Measurements from ENCODE around the gene ABCA3. TPM values are rescaled to one million over a fixed set of nuclear protein-coding genes. Genes with fewer than 3 reads are reported as not detected.
"Not testable (repeated sequence)": the region's sequence is repeated elsewhere in the genome, so short reads cannot be mapped to it uniquely, and the experiment has no call there.

ABCA3 gene
- polyA plus RNA-seq (ENCODE audit: insufficient read length), result 14.5 TPM

GRCh38 chr16:2340564-2341455, at the start of gene ABCA3:
ABCA3 (minus strand) TSS chr16:2340728; CDS start chr16:2326466, 14,262 bp downstream.
- DNase-seq (ENCODE audit: low read depth), result peak; percentile 85

- no peak for DNase-seq (ENCODE audit: low read depth)
Observed at GRCh38 chr16:2388875-2389433, 48.4 kb upstream of the ABCA3 start.

GRCh38 chr16:2388139-2388874, 47.8 kb upstream of the ABCA3 start:
- DNase-seq (ENCODE audit: low read depth), result no peak

DNA sequence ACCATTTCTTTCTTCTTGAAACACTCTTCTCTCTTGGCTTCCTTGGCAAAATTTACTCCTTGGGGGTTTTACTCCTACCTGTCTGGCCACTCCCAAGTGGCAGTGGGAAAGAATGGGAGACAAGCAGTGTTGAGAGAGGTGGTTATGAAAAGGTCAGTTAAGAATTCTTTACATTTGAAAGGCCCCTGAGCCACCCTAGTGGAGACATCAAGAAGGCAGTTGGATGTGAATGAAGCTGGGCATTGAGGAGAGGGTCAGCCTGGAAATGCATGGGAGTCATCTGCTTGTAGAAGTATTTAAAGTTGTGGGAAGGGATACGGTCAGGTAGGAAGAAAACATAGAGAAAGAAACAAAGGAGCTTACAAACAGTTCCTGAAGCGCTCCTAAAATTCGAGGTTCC, 46.5 kb upstream of the ABCA3 start:
- DNase-seq (ENCODE audit: low read depth), result no peak

- DNase-seq (ENCODE audit: low read depth), result not testable (repeated sequence)
Observed at GRCh38 chr16:2385982-2386381, 45.5 kb upstream of the ABCA3 start.

GRCh38 chr16:2385190-2385836, 44.8 kb upstream of the ABCA3 start:
- no peak for DNase-seq (ENCODE audit: low read depth)

- no peak for DNase-seq (ENCODE audit: low read depth)
Observed at GRCh38 chr16:2384426-2384825, 43.9 kb upstream of the ABCA3 start.

DNA sequence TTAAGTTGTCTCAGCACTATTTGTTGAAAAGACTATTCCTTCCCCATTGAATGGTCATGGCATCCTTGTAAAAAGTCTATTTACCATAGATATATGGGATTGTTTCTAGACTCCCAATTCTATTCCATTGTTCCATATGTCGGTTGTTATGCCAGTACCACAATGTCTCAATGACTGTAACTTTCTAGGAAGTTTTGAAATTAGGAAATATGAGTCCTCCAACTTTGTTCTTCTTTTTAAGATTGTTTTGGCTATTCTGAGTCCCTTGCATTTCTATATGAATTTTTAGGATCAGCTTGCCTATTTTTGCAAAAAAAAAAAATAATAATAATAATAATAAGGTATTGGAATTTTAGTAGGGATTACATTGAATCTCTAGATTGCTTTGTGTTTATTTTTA, 43.0 kb upstream of the ABCA3 start:
- no peak for DNase-seq (ENCODE audit: low read depth)

DNA sequence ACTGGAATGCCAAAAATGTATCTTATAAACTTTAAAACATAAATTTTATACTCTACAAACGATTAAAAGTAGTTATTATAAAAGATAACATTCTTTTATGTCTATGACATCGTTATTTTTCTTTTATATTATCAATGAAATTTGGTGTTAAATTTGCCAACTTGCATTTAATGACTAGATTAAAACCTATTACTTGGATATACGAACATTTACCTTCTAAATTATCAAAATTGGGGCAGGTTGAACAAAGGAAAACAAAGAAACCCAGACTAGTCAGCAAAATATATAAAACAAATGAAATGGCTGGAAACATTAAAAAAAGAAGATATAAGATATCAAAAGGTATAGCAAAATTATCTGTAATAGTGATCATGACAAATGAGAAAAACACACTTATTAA, 34.1 kb upstream of the ABCA3 start:
- no peak for DNase-seq (ENCODE audit: low read depth)

- DNase-seq (ENCODE audit: low read depth), result no peak
Observed at GRCh38 chr16:2373176-2373575, 32.6 kb upstream of the ABCA3 start.

GRCh38 chr16:2372684-2373083, 32.2 kb upstream of the ABCA3 start:
- DNase-seq (ENCODE audit: low read depth), result no peak

DNA sequence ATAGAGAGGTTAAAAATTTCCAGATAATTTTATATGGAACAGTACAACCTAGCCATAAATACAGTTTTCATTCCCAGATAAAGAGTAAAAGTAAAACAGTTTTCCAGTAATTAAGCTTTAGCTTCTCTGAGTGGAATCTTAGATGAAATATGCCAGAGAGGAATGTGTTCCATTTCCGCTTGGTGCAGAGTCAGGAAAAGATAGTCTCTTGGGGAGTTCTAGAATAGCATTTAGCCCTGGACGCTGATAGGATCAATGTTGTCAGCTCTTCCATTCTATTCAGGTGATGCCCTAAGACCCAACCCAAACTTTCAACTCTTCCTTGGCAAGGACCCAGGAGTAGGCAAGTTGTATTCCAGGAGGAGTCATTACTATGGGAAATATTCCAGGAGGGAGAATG, 30.9 kb upstream of the ABCA3 start:
- DNase-seq (ENCODE audit: low read depth), result no peak

GRCh38 chr16:2370721-2371120, 30.2 kb upstream of the ABCA3 start:
- DNase-seq (ENCODE audit: low read depth), result no peak

GRCh38 chr16:2366660-2367309, 26.3 kb upstream of the ABCA3 start:
- DNase-seq (ENCODE audit: low read depth), result no peak

DNA sequence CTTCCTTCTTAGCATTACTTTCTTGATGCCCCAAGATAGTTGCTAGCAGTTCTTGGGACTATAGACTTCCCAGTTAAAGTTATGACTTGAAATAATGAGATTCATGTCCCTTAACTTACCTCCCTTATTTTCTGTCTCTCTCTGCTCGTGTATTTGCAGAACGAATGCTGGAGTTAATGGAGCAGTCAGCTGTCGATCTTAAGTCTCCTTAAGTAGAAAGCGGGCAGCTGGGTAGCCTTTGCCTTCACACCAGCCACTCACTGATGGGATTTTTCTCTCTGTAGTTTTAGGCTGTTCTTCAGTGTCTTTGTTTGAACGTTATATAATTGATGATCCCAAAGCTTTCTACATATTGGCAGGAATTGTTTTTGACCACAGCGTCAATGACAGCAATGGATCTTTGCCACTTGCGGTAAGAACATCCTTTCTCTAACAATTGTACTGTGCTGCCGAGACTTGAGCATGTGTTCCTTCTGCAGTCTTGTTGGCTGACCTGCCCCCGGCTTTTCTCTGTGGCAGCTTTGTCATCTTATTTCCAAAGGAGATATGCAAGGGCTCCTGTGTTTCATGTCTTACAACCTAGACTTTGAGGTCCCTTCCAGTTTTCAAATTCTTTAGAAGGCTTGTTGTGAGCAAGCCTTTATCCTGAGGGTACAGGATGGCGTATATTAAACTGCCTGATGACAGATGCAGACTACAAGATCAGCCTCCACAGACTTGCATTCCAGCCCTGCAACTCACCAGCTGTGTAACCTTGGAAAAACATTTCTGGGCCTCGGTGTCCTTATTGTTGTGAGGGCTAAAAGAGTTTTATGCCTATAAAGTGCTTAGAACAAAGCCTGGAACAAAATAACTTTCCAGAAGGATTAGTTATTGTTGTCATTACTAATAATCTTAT, 25.1 kb upstream of the ABCA3 start:
- DNase-seq (ENCODE audit: low read depth), result no peak

GRCh38 chr16:2364638-2365210, 24.2 kb upstream of the ABCA3 start:
- no peak for DNase-seq (ENCODE audit: low read depth)

DNA sequence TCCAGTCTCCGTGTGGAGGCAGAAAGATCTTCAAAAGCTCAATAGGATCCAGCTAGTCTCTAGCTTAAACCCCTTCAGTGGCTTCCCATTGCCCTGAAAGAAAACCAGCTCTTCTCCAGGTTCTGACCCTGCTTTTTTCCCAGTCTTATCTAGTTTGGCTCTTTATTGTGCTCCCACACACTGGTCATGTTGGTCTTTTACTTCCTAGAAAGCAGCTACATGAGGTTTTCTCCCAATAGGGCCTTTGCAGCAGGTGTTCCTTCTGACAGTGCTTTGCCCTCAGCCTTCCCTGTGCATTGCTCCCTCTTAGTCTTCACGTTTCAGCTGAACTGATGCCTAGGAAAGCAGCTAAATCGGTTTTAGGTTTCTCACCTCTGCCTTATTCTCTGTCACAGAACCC, 21.7 kb upstream of the ABCA3 start:
- no peak for DNase-seq (ENCODE audit: low read depth)

GRCh38 chr16:2361129-2361528, 20.6 kb upstream of the ABCA3 start:
- no peak for DNase-seq (ENCODE audit: low read depth)

GRCh38 chr16:2359919-2360318, 19.4 kb upstream of the ABCA3 start:
- no peak for DNase-seq (ENCODE audit: low read depth)

DNA sequence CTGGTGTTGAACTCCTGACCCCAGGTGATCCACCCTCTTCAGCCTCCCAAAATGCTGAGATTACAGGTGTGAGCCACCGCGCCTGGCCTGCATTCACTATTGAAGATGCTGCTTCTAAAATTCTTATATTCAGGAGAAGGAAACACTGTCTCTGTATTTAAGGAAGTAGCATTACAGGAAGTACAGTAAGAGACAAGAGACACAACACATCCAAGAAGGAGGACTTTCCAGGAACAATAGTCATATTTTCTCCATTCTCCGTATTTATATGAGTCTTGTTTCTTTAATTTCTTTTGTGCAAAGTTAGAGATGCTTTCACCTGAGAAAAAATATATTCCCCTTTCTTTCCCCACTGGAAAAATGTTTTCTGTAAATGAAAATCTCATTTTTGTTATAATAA, 18.3 kb upstream of the ABCA3 start:
- no peak for DNase-seq (ENCODE audit: low read depth)
